ENCODE measurements around the gene INPP5A. TPM values are rescaled to one million over a fixed set of nuclear protein-coding genes. Genes with fewer than 3 reads are reported as not detected.

Gene INPP5A
- total RNA-seq, 1 donor from 2014 or later, result 36.3 TPM

- TF ChIP-seq CTCF (IDR thresholded peaks at IDR 0.05; ENCODE audit: partially characterized antibody, unreplicated experiment), result no peak
- Mint-ChIP-seq H3K9me3 (ENCODE audit: unreplicated experiment) (peaks cover 2% of the 10 kb centered on the region), H3K4me3 (ENCODE audit: unreplicated experiment) (no peak overlapping the region), H3K27me3 (ENCODE audit: unreplicated experiment) (peaks cover 6% of the 10 kb centered on the region), H3K27ac (ENCODE audit: unreplicated experiment) (no peak overlapping the region), H3K4me1 (ENCODE audit: low read depth, unreplicated experiment) (peaks cover 1% of the 10 kb centered on the region), H3K36me3 (ENCODE audit: unreplicated experiment) (no peaks in the 10 kb centered on the region)
- no peak for DNase-seq
Measured at GRCh38 chr10:132512052-132512442, 25.5 kb upstream of the INPP5A start.

DNA sequence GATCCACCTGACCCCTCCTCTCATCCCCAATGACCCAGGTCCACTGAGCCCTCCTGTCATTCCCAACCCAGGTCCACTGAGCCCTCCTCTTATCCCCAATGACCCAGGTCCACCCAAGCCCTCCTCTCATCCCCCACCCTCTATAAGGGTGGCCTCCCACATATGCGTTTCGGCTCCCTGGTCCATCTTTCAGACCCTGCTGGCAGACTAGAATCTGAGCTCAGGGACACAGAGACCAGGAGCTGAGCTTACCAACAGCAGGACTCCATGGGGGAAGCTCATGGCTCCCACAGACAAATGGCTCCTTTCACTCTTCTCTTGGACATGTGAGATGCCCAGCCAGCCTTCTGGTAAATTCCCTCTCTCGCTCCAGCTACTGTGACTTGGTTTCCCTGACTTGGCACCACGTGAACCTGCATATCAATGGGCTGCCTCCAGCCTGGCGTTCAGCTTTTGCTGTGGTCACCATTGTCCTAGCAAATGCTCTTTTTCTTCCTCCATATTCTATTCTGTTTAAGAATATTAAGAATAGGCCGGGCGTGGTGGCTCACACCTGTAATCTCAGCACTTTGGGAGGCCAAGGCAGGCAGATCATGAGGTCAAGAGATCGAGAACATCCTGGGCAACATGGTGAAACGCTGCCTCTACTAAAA is 24.8 kb upstream of the INPP5A start:
- no peak for TF ChIP-seq CTCF (IDR thresholded peaks at IDR 0.05; ENCODE audit: partially characterized antibody, unreplicated experiment)
- H3K9me3 Mint-ChIP-seq (ENCODE audit: unreplicated experiment), result peaks cover 2% of the 10 kb centered on the region
- peaks cover 1% of the 10 kb centered on the region for H3K4me1 Mint-ChIP-seq (ENCODE audit: low read depth, unreplicated experiment)
- DNase-seq, result no peak
- no peak overlapping the region for H3K27ac Mint-ChIP-seq (ENCODE audit: unreplicated experiment)
- peaks cover 6% of the 10 kb centered on the region for H3K27me3 Mint-ChIP-seq (ENCODE audit: unreplicated experiment)
- H3K4me3 Mint-ChIP-seq (ENCODE audit: unreplicated experiment), result no peak overlapping the region
- H3K36me3 Mint-ChIP-seq (ENCODE audit: unreplicated experiment), result no peaks in the 10 kb centered on the region

DNA sequence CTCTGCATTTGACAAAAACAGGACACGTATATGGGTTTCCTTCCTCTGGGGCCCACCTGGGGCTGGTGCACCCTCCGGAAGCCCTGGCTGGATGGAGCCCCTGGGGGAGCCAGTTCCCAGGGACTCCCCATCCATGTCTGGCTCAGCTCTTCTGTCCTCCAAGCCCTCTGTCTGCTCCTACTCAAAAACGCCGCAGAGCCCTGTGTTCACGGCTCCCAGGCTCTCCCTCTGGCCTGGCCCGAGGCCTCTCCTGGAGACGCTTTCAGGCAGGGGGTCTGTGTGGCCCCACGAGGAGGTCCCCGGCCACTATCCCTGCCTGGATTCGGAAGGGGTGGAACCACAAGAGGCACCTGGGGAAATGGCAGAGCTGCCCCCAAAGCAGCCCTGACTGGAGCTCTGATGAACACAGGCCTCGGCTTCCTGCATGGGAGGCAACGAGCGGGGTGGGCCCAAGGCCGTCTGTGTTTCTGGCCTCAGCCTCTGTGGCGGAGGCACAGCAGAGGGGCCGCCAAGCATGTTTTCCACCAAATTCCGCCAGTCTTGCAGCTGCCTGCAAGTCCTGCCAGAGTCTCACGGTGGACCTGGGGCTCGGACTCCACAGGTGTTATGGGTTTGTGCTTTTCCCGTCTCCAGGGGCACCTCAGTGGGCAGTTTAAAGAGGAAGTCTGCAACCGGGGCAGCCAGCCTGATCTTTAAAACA is 22.6 kb upstream of the INPP5A start:
- Mint-ChIP-seq H3K4me1 (ENCODE audit: low read depth, unreplicated experiment) (peaks cover 13% of the 10 kb centered on the region), H3K9me3 (ENCODE audit: unreplicated experiment) (peaks cover 2% of the 10 kb centered on the region), H3K4me3 (ENCODE audit: unreplicated experiment) (no peak overlapping the region), H3K27me3 (ENCODE audit: unreplicated experiment) (peaks cover 8% of the 10 kb centered on the region), H3K36me3 (ENCODE audit: unreplicated experiment) (no peaks in the 10 kb centered on the region), H3K27ac (ENCODE audit: unreplicated experiment) (no peak overlapping the region)
- DNase-seq, result no peak
- no peak for TF ChIP-seq CTCF (IDR thresholded peaks at IDR 0.05; ENCODE audit: partially characterized antibody, unreplicated experiment)

GRCh38 chr10:132515811-132516726 is 21.5 kb upstream of the INPP5A start:
- no peaks in the 10 kb centered on the region for H3K36me3 Mint-ChIP-seq (ENCODE audit: unreplicated experiment)
- H3K4me3 Mint-ChIP-seq (ENCODE audit: unreplicated experiment), result no peak overlapping the region
- TF ChIP-seq CTCF (IDR thresholded peaks at IDR 0.05; ENCODE audit: partially characterized antibody, unreplicated experiment), result no peak
- H3K9me3 Mint-ChIP-seq (ENCODE audit: unreplicated experiment), result peaks cover 2% of the 10 kb centered on the region
- peaks cover 8% of the 10 kb centered on the region for H3K27me3 Mint-ChIP-seq (ENCODE audit: unreplicated experiment)
- H3K4me1 Mint-ChIP-seq (ENCODE audit: low read depth, unreplicated experiment), result peaks cover 13% of the 10 kb centered on the region
- no peak overlapping the region for H3K27ac Mint-ChIP-seq (ENCODE audit: unreplicated experiment)
- DNase-seq, result no peak
